Measurements from ENCODE around the gene ACTR3. TPM values are rescaled to one million over a fixed set of nuclear protein-coding genes. Genes with fewer than 3 reads are reported as not detected.

ACTR3 gene
- total RNA-seq, 1 experiment from 2014 or later = 180 TPM

DNA sequence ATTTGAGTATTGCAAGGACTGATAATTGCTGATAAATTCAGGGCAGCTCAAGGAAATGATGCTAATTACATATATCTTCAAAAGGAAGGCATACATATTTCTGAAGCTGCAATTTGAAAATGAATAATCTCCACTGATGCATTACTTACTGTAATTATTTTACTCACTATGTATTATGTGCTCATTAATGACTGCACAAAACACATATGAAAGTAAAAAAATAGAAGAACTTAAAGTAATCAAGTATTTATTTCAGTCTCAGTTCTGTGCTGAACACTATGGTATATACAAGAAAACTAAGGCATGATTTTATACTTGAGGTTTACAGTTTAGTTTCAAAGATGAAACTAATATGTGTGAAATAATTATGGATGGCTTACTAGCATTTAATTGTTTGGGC is 9.3 kb downstream of the ACTR3 start:
- no peak overlapping the region for H3K56ac ChIP-seq (ENCODE audit: insufficient read length, low read depth, low read length)
- no peak overlapping the region for H2AFZ ChIP-seq (ENCODE audit: low read length)
- H2BK5ac ChIP-seq (ENCODE audit: insufficient read length, low read length) = no peak overlapping the region
- H3K4ac ChIP-seq (ENCODE audit: low read depth, low read length) = no peak overlapping the region
- H2AK5ac ChIP-seq (ENCODE audit: insufficient read length, low read length) = no peak overlapping the region
- H3K36me3 Mint-ChIP-seq (ENCODE audit: insufficient read depth in 1 of 3, low read depth in 3 of 3) = peaks cover 0 to 5% (median 1%) of the 10 kb centered on the region in 3 experiments; a peak in 4 of 7 replicates
- H4K8ac ChIP-seq (replicated peaks; ENCODE audit: insufficient read length, low read depth, low read length) = no peak overlapping the region
- peaks cover 3% of the 10 kb centered on the region for H3K79me1 ChIP-seq (ENCODE audit: insufficient read depth, low read depth, low read length, poor library complexity, severe bottlenecking)
- H4K91ac ChIP-seq (ENCODE audit: insufficient read length, low read depth, low read length) = no peak overlapping the region
- TF ChIP-seq, protein P1, sequence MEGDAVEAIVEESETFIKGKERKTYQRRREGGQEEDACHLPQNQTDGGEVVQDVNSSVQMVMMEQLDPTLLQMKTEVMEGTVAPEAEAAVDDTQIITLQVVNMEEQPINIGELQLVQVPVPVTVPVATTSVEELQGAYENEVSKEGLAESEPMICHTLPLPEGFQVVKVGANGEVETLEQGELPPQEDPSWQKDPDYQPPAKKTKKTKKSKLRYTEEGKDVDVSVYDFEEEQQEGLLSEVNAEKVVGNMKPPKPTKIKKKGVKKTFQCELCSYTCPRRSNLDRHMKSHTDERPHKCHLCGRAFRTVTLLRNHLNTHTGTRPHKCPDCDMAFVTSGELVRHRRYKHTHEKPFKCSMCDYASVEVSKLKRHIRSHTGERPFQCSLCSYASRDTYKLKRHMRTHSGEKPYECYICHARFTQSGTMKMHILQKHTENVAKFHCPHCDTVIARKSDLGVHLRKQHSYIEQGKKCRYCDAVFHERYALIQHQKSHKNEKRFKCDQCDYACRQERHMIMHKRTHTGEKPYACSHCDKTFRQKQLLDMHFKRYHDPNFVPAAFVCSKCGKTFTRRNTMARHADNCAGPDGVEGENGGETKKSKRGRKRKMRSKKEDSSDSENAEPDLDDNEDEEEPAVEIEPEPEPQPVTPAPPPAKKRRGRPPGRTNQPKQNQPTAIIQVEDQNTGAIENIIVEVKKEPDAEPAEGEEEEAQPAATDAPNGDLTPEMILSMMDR (conservative IDR thresholded peaks at IDR 0.05) = no peak
- no peak for DNase-seq
- H3K4me3 Mint-ChIP-seq = no peak overlapping the region
- H3K27ac Mint-ChIP-seq = no peak overlapping the region
- no peak overlapping the region for H3K23ac ChIP-seq (ENCODE audit: insufficient read length, low read depth, low read length)
- H3K18ac ChIP-seq (ENCODE audit: insufficient read length, low read depth, low read length) = no peak overlapping the region
- no peak overlapping the region for H2BK15ac ChIP-seq (ENCODE audit: low read depth, low read length)
- H3K9me3 Mint-ChIP-seq = no peaks in the 10 kb centered on the region
- H3K4me1 ChIP-seq (ENCODE audit: insufficient read depth, low read length) = no peaks in the 10 kb centered on the region; the same call in 1 of the 2 replicates
- no peak overlapping the region for H3T11ph ChIP-seq (ENCODE audit: low read length)
- no peak overlapping the region for H4K5ac ChIP-seq (ENCODE audit: insufficient read length, low read depth, low read length)
- H2BK120ac ChIP-seq (ENCODE audit: low read depth, low read length, poor library complexity, severe bottlenecking) = no peak overlapping the region
- no peaks in the 10 kb centered on the region for H3K9me3 ChIP-seq (ENCODE audit: control insufficient read depth, low read depth, low read length)
- no peak overlapping the region for H3K9ac ChIP-seq (ENCODE audit: extremely low read depth, insufficient read length, low read length)
- H3K27me3 Mint-ChIP-seq (ENCODE audit: low read depth) = no peaks in the 10 kb centered on the region
- no peaks in the 10 kb centered on the region for H4K20me1 ChIP-seq (ENCODE audit: control insufficient read depth, insufficient read depth, insufficient read length)
- no peak overlapping the region for H3K14ac ChIP-seq (ENCODE audit: insufficient read depth, low read length)
- H3K27me3 ChIP-seq (ENCODE audit: insufficient read depth, low read length) = no peaks in the 10 kb centered on the region
- H3K79me2 ChIP-seq (ENCODE audit: insufficient read depth, low read length) = peaks cover 33% of the 10 kb centered on the region; the same call in 1 of the 2 replicates
- H3K23me2 ChIP-seq (ENCODE audit: insufficient read length, low read depth, low read length, poor library complexity, severe bottlenecking) = no peaks in the 10 kb centered on the region
- H2BK20ac ChIP-seq (ENCODE audit: low read depth, low read length, poor library complexity, severe bottlenecking) = no peak overlapping the region
- no peak overlapping the region for H2BK12ac ChIP-seq (ENCODE audit: insufficient read length, low read depth, low read length)
- no peak overlapping the region for H3K4me2 ChIP-seq (ENCODE audit: insufficient read depth, insufficient read length, low read length)
- peaks cover 47 to 49% of the 10 kb centered on the region in 2 experiments for H3K4me1 Mint-ChIP-seq
- H3K27ac ChIP-seq (ENCODE audit: insufficient read length, low read depth, low read length) = no peak overlapping the region
